Globus pallidus (tissue), 1 donor: ENCODE data around the gene FILIP1.

Experiments
- DNase-seq: peaks from one replicate; pipeline ENCODE4 v3.0.0-alpha.2; 2015; ENCODE audit warnings: low spot score

The FILIP1 gene

DNA sequence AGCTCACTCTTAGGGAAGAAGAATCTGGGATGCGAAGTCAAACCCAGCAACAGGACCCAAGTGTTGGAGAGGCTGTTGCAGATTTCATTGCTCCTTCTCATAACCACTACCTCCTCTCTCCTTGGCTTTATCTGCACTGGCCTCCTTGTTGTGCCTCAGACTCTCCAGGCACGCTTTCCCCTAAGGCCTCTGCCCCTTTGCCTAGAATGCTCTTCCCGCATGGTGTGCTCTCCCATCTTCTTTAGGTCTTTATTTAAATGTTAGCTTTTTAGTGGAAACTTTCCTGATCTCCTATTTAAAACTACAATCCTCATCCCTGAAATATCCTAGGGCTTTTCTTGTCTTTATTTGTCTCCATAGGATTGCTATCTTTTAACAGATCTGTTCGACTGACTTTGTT, 114.1 kb downstream of the FILIP1 start:
- no peak for DNase-seq

DNA sequence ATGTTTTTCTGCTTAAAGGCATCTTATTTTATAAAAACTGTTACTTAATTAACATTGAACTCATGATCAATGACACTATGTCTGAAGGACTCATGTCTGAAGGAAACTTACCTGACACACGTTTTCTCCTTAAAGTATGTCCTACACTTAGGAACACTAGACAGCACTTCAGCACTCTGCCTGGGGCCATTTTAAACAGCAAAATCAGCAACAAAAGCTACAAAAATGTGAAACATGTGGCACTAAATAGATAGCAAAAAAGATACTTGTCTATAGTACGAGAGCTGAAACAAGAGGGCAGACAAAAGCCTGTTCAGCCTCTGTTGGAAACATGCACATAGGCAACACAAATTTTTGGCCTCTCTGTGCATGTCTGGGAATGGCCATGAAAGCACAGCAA, 115.5 kb downstream of the FILIP1 start:
- no peak for DNase-seq

GRCh38 chr6:75377386-75377785, 116.2 kb downstream of the FILIP1 start:
- no peak for DNase-seq

DNA sequence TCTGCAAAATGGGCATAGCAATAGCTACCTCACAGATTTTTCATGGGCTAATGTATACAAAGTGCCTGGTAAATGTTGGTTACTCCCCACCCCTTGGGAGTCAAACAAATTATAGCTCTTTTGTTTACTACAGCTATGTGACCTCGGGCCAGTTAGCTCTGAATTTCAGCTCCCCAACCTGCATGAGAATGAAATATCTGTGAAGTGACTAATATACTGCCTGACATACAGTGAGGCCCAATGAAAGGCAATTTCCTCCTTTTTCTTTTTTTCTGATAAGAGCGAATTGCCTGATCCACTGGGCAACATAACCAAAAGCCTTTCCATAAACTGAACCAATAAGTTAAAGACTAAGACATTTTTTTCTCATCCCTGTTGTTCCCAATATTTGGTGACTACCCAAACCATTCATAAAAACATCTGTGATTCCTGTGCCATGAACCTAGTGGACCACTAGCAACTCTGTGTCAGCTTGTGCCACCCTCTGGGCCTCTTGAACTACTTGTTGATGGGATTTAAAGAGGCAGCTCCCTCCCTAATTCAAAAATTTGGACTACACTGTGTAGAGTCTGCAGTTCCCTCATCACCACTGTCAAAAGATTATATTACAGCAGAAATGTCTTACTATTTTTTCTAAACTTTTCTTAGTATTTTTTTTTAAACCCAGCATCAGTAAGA, 117.1 kb downstream of the FILIP1 start:
- no peak for DNase-seq

DNA sequence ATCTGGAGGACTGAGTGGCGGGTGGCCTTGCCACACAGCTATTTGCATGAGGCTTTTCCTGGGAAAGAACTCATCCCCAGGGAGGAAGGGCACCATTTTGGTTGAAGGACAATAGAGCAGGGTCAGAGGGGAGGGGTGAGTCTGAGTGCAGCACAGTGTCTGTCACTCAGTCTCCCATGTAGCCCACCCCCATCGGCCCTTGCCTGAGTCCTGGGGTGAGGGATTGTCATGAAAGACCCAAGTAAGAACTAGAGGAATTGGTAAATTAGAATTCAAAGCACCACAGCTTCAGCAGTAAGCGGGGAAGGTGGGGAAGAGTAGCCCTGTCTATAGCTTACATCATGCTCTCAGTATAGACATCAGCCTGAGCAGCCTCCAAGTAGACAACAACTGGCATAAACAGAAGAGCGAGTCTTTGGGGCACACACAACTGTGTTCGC, 118.6 kb downstream of the FILIP1 start:
- DNase-seq, result no peak

DNA sequence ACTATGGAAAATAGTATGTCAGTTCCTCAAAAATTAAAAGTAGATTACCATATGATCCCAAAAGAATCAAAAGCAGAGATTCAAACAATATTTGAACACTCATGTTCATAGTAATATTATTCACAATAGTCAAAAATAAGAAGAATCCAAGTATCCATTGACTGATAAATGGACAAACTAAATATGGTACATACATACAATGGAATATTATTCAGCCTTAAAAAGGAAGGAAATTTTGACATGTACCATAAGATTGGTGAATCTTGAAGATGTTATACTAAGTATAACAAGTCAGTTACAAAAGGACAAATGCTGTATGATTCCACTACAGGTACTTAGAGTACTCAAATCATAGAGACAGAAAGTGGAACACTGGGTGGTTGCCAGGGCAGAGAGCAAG, 120.7 kb downstream of the FILIP1 start:
- DNase-seq, result no peak

- DNase-seq, result no peak
Measured at GRCh38 chr6:75370011-75370410, 123.6 kb downstream of the FILIP1 start.

GRCh38 chr6:75368864-75369402, 124.7 kb downstream of the FILIP1 start:
- no peak for DNase-seq

DNA sequence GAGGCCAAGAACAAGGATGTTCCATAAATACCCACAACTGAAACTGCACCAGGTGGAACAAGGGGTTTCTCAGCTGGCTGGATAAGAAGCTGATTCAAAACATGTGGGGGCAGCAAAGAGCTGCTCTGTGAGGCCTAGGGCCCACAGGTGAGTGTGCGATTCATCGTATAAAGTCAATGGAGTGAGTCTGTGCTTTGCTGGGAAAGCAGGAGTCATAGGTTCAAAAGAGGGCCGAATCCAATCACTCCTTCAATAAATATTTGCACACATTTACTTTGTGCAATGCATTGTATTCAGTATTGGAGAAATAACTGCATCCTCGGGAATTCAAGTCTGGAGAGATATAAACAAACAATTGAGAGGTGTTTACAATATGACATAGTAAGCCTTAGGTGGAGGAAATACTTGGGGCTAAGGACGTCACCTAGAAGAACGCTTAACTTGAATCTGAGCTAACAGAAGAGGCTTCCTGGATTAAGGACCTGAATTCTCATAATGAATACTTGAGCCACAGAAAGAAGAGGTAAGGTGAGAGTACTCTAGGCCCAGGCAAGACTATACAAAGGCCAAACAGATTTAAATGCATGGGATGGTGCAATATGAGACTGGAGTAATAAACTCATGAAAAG, 125.3 kb downstream of the FILIP1 start:
- no peak for DNase-seq

DNA sequence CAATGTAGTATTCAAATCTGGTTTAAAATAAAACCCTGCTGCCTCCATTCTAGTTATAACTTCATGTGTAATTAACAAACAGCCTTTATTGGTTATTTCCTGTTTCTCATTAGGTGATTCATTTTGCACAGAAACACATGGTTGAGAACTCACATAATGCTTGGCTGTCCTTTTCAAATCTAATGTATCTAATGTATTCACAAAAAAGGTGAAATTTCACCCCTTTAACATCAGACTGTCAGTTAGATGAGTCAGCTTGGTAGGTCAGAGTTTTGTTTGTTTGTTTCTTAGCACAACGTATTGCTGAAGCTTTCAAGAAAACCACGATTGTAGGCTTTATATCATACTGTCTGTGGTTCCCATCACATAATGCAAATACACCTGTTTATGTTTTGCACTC, 130.3 kb downstream of the FILIP1 start:
- DNase-seq, result no peak

GRCh38 chr6:75353644-75354043, 140.0 kb downstream of the FILIP1 start:
- DNase-seq, result no peak

GRCh38 chr6:75351570-75351969, 142.0 kb downstream of the FILIP1 start:
- no peak for DNase-seq

DNA sequence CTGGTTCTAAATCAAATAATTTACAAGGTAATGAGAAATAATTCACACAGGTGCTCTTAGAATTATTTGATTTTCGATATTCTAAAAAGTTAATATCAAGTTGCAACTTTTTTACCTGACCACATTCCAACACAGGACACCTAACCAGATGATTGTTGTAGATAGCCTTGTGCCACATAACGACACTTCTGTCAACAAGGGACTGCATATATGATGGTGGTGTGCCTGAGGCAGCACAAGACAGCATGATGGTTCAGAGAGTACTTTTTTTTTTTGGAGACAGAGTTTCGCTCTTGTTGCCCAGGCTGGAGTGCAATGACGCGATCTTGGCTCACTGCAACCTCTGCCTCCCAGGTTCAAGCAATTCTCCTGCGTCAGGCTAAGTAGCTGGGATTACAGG, 142.8 kb downstream of the FILIP1 start:
- DNase-seq, result no peak

DNA sequence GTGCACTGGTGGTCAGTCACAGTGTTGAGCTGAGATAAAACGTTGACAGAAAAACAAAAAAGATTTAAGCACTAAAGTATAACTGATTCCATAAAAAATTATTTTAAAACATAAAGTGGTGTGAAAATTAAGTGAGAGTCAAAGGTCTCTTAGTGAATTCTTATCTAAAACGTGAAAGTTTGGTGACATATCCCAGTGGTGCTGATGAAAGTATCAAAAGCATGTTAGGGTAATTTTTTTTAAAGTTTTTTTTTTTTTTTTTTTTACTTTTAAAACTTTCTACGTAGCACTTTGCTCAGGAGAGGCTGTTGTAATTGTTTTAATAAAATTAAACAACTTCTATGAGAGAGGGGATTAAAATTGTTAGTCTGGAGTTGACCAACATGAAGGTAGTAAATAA, 143.4 kb downstream of the FILIP1 start:
- no peak for DNase-seq

GRCh38 chr6:75349262-75349984, 144.2 kb downstream of the FILIP1 start:
- no peak for DNase-seq

DNA sequence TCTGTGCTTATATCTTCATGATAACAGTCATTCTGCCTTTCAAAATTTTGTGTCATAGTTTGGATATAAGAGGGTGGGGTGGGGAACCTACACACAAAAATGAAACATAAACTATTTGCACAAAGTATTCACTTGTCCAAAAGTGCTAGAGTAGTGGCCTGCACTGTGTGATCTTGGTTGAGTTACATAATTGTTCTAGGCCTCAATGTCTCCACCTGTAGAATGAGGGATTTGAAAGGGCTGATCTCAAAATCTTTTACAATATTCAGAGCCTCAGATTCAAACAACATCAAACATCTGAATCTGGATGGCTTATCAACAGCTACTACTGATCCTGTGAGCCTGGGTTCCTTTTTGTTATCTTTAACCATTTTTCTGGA, 144.7 kb downstream of the FILIP1 start:
- no peak for DNase-seq

- DNase-seq, result no peak
Measured at GRCh38 chr6:75347898-75348610, 145.5 kb downstream of the FILIP1 start.

DNA sequence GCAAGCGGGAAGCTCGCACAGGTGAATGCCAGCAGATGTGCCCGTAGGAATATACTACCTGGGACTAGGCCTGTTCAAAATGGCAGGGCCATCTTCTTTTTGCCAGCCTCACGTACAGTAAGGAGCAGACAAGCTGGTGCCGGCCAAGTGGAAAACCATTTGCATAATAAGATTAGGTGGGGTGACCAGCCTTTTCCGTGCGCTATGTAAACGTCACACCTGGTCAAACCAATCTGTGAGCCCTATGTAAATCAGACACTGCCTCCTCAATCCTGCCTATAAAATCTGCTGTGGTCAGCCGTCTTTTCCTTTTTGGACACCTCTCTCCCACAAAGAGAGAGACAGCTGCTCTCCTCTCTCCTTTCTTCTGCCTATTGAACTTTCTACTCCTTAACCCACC, 148.2 kb downstream of the FILIP1 start:
- DNase-seq, result no peak

DNA sequence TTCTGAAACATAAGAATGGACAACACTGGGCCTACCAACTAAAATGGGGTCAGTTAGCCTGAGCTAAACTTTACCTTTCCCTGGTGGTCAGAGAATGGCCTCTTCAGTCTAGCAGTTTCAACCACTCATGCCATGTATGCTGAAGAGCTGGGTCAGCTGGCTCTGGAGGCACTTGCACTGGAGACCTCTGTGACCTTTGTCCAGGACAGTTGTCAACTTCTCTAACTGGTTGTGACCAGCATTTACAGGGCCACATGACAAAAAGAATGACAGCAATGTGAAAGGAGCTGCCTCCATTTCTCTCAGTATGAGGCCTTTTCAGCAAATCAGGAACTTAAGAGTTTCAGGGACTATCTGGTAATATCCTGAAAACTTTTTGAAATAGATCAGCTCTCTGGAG, 149.1 kb downstream of the FILIP1 start:
- DNase-seq, result no peak

DNA sequence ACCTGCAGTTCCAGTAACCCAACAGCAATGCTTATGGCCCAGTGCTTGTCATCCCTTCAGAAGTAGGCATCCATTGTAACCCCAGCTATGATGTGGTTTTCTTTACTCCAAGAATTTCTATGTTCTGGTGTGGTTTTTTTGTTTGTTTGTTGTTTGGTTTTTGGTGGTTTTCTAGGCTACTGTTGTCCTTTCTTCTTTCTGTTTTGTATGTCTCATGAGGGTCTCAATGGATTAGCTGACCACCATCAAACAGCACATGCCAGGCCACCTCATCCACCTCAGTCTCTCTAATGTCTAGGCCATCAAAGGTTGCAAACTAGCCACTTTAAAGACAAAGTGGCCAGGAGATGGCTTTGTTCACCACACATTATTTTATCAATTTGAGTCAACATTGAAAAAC, 149.6 kb downstream of the FILIP1 start:
- no peak for DNase-seq

DNA sequence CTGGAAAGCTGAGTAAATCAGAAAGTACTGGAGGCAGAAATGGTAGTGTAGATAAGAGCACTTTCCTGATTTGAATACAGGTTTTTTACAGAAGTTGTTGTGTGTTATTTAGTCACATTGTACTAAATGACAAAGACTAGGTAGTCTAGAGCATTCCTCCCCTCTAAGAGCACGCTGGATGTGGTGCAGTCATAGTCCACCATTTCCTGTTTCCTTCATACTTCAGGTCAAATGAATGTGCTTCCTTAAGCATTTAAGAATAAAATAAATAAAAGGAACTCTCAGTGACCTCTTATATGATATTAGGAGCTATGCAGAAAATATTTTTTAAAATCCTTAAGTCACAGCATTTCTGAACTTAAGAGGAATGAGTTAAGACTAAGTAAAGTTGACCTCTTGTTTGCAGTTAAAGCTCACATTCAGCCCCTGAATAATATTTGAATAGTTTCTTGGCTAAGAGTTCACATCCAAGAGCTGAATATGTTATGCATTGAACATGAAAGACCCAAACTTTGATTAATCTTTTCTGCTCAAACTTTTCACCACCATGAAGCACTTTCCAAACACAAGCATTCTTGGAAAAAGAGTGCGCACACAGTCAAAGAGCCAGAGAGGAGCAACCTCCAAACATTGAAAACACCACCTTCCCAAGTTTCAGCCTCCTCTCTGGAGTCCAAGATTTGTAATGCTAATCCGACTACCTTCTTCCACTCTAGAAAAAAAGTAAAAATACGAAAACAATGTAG, 155.6 kb downstream of the FILIP1 start:
- DNase-seq, result no peak
